Hepatocyte (in vitro differentiated cells): Measurements from ENCODE around the gene GPHN. TPM values are rescaled to one million over a fixed set of nuclear protein-coding genes. Genes with fewer than 3 reads are reported as not detected.

Experiments used
- DNase-seq: peaks from one replicate; pipeline ENCODE4 v3.0.0-alpha.2; 2016; ENCODE audit warnings: low spot score
- H2AFZ ChIP-seq: fragments of 200-600 bp; sonication (generic); 2 replicates; pipeline ENCODE4 v1.6.0; 2016; ENCODE audit warnings: antibody characterized with exemption, mild to moderate bottlenecking
- H3K27ac ChIP-seq: fragments of 200-600 bp; sonication (generic); 2 replicates; pipeline ENCODE4 v1.5.1; 2016; ENCODE audit warnings: mild to moderate bottlenecking
- H3K27me3 ChIP-seq: fragments of 200-600 bp; sonication (generic); 2 replicates; pipeline ENCODE4 v1.6.1; 2016
- H3K36me3 ChIP-seq: fragments of 200-600 bp; sonication (generic); replicated peaks from 2 replicates; pipeline ENCODE4 v1.5.1; 2016; ENCODE audit warnings: low read depth; ENCODE audit not compliant: insufficient read depth
- H3K4me1 ChIP-seq: fragments of 200-600 bp; sonication (generic); 2 replicates; pipeline ENCODE4 v1.5.1; 2016; ENCODE audit warnings: mild to moderate bottlenecking, moderate library complexity; ENCODE audit not compliant: insufficient read depth
- H3K4me2 ChIP-seq: fragments of 200-600 bp; sonication (generic); 2 replicates; pipeline ENCODE4 v1.6.0; 2016
- H3K4me3 ChIP-seq: fragments of 200-600 bp; sonication (generic); 2 replicates; pipeline ENCODE4 v1.5.1; 2016; ENCODE audit warnings: mild to moderate bottlenecking
- H3K79me2 ChIP-seq: fragments of 200-600 bp; sonication (generic); 2 replicates; pipeline ENCODE4 v1.6.0; 2017; ENCODE audit warnings: mild to moderate bottlenecking
- H3K9me2 ChIP-seq: fragments of 200-600 bp; sonication (generic); replicated peaks from 2 replicates; pipeline ENCODE4 v1.6.0; 2017; ENCODE audit warnings: mild to moderate bottlenecking; ENCODE audit not compliant: insufficient read depth
- H3K9me3 ChIP-seq: fragments of 200-600 bp; sonication (generic); 2 replicates; pipeline ENCODE4 v1.5.1; 2016; ENCODE audit warnings: low read depth, mild to moderate bottlenecking
- H4K20me1 ChIP-seq: fragments of 200-600 bp; sonication (generic); 2 replicates; pipeline ENCODE4 v1.6.0; 2016; ENCODE audit warnings: mild to moderate bottlenecking; ENCODE audit not compliant: insufficient read depth, poor library complexity, severe bottlenecking
- EZH2 ChIP-seq: fragments of 200-600 bp; sonication (generic); IDR thresholded peaks from 2 replicates; pipeline ENCODE4 v1.6.1; 2016; ENCODE audit warnings: antibody characterized with exemption, mild to moderate bottlenecking, borderline replicate concordance
- EZH2phosphoT487 ChIP-seq: fragments of 200-600 bp; sonication (generic); IDR thresholded peaks from one replicate; pipeline ENCODE4 v1.6.1; 2018; ENCODE audit warnings: antibody characterized with exemption, mild to moderate bottlenecking, low read depth, moderate library complexity; ENCODE audit not compliant: unreplicated experiment, severe bottlenecking
- WGBS: methylation state at CpG from one replicate; pipeline ENCODE4 v1.1.6; 2016; ENCODE audit warnings: low lambda C conversion rate; ENCODE audit errors: missing lambda C conversion rate; 5-methylcytosine and 5-hydroxymethylcytosine counted together
- polyA plus RNA-seq: library from polyadenylated mRNA; unstranded; fragments of >200 nt; fragmentation: Nextera tagmentation; extraction: Ambion mirVana; gene quantifications from 2 replicates; pipeline ENCODE4 v1.2.1, GENCODE V29; 2016
- total RNA-seq: library from RNA; depleted of rRNA; stranded (reverse); fragments of >200 nt; gene quantifications from 2 replicates; pipeline ENCODE4 v1.2.3, GENCODE V29; 2014
- TF ChIP-seq, protein P1 (sequence below): fragments of 200-600 bp; sonication (generic); IDR thresholded peaks from 2 replicates; pipeline ENCODE4 v1.5.1; 2016; ENCODE audit warnings: antibody characterized with exemption, mild to moderate bottlenecking; ENCODE audit not compliant: poor library complexity

Gene GPHN
- total and polyA plus RNA-seq, 2 experiments from 2014 or later, result 9.3 to 10.7 TPM

DNA sequence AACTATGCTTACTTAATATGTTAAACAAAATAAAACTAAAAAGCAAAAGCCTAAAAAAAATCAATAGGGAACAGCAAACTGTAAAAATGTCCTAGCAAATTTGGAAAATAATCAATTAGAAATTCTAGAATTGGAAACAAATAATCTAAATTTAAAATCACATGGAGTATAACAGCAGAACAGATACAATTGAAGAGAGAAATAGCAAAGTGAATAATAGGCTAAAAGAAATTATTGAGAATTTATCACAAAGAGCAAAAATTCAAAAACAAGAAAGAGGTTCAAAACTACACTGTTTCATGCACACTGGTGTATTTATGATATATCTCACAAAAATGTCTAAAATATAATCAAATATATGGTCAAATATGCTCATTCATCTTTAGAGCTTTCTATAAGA is 231.9 kb downstream of the GPHN start:
- H3K4me2 ChIP-seq, result no peak overlapping the region
- H3K27me3 ChIP-seq, result no peaks in the 10 kb centered on the region
- H3K4me1 ChIP-seq, result no peaks in the 10 kb centered on the region
- H3K27ac ChIP-seq, result no peak overlapping the region
- no peaks in the 10 kb centered on the region for H4K20me1 ChIP-seq
- H2AFZ ChIP-seq, result no peak overlapping the region
- H3K9me3 ChIP-seq, result peaks cover 6% of the 10 kb centered on the region
- H3K79me2 ChIP-seq, result no peaks in the 10 kb centered on the region
- no peak for TF ChIP-seq EZH2
- no peaks in the 10 kb centered on the region for H3K9me2 ChIP-seq
- no peak overlapping the region for H3K4me3 ChIP-seq
- no peaks in the 10 kb centered on the region for H3K36me3 ChIP-seq
- DNase-seq, result no peak

DNA sequence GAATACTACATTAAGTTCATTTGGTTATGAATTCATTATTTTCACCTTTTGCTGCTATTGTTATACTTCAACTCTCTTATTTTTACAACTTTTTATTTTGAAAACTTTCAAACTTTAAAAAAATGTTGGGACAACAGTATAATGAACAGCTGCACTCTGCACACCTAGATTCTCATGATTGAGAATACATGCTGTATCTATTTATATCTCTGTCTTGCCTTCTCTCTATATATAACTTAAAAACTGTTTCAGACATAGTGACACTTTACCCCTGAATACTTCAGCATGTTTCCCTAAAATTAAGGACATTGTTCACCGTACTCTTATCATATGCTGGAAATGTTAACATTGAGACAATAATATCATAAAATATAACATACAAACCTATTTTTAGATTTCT is 237.1 kb downstream of the GPHN start:
- TF ChIP-seq EZH2phosphoT487, result no peak
- TF ChIP-seq, protein P1, sequence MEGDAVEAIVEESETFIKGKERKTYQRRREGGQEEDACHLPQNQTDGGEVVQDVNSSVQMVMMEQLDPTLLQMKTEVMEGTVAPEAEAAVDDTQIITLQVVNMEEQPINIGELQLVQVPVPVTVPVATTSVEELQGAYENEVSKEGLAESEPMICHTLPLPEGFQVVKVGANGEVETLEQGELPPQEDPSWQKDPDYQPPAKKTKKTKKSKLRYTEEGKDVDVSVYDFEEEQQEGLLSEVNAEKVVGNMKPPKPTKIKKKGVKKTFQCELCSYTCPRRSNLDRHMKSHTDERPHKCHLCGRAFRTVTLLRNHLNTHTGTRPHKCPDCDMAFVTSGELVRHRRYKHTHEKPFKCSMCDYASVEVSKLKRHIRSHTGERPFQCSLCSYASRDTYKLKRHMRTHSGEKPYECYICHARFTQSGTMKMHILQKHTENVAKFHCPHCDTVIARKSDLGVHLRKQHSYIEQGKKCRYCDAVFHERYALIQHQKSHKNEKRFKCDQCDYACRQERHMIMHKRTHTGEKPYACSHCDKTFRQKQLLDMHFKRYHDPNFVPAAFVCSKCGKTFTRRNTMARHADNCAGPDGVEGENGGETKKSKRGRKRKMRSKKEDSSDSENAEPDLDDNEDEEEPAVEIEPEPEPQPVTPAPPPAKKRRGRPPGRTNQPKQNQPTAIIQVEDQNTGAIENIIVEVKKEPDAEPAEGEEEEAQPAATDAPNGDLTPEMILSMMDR, result no peak
- no peak for TF ChIP-seq EZH2
- H3K4me1 ChIP-seq, result no peaks in the 10 kb centered on the region
- no peak overlapping the region for H3K4me2 ChIP-seq

DNA sequence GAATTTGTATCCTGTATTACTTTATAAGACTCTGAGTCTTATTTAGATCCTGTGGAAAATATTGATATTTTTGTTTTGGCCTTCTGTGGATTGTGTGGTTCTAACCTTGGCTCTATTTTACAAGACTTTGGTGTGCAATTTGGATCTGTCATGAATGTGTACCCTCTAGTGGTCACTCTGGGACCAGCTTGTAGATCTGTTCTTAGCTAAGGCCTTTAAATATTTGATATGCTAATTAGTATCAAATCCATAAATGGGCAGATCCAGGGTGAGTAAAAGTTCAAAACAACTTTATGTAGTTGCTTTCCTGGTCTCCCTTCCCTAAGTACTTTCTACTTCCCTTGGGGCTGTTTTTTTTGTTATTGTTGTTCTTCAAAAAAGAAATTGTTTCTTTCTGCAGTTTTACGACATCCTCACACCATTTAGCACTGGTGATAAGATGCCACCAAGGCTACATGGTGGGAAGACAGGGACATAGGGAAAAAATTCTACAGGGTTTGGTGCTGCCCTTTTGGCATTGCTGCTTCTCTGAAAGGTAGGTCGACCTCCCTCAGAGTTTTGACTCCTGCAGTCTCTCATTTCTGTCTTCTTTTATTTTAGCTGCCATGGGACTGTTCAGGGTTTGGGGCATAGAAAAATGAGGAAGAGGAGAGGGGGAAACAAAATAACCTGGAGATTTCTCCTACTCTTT is 238.5 kb downstream of the GPHN start:
- no peaks in the 10 kb centered on the region for H3K9me2 ChIP-seq
- WGBS, result 89% methylated on average over 2 of the region's 2 CpGs
- no peak overlapping the region for H3K4me3 ChIP-seq
- TF ChIP-seq, protein P1, result peak; percentile 34
- no peak for TF ChIP-seq EZH2
- no peaks in the 10 kb centered on the region for H4K20me1 ChIP-seq
- peak; percentile 14 for DNase-seq
- H3K79me2 ChIP-seq, result no peaks in the 10 kb centered on the region
- no peaks in the 10 kb centered on the region for H3K4me1 ChIP-seq
- no peak overlapping the region for H3K27ac ChIP-seq
- no peaks in the 10 kb centered on the region for H3K27me3 ChIP-seq
- H3K36me3 ChIP-seq, result no peaks in the 10 kb centered on the region
- H2AFZ ChIP-seq, result no peak overlapping the region
- no peaks in the 10 kb centered on the region for H3K9me3 ChIP-seq
- H3K4me2 ChIP-seq, result no peak overlapping the region

More for the DNA sequence above, 237.1 kb downstream of the GPHN start:
- no peak overlapping the region for H3K4me3 ChIP-seq
- DNase-seq, result no peak
- H3K9me2 ChIP-seq, result no peaks in the 10 kb centered on the region
- no peaks in the 10 kb centered on the region for H3K79me2 ChIP-seq
- H3K9me3 ChIP-seq, result peaks cover under 1% of the 10 kb centered on the region
- H3K36me3 ChIP-seq, result no peaks in the 10 kb centered on the region
- no peaks in the 10 kb centered on the region for H3K27me3 ChIP-seq
- H4K20me1 ChIP-seq, result no peaks in the 10 kb centered on the region
- 97% methylated on average over 1 of the region's 1 CpG for WGBS
- H3K27ac ChIP-seq, result no peak overlapping the region
- no peak overlapping the region for H2AFZ ChIP-seq

DNA sequence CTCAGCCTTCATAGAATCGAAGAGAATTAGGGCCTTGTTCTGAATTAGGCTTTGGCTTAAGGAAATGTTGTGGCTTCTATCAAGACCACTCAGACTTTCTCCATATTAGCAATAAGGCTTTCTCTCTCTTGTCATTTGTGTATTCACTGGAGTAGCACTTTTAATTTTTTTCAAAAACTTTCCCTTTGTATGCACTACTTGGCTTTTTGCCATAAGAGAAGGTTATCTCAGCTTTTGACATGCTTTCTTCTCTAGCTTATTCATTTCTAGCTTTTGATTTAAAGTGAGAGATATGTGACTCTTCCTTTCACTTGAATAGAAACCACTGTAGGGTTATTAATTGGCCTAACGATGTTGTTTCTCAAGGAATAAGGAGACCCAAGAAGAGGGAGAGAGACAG is 244.2 kb downstream of the GPHN start:
- Histone ChIP-seq H2AFZ (no peak overlapping the region), H3K9me2 (no peaks in the 10 kb centered on the region), H3K27ac (no peak overlapping the region), H3K4me1 (no peaks in the 10 kb centered on the region), H3K36me3 (no peaks in the 10 kb centered on the region), H3K27me3 (no peaks in the 10 kb centered on the region), H3K4me3 (no peak overlapping the region), H3K79me2 (no peaks in the 10 kb centered on the region), H3K9me3 (no peaks in the 10 kb centered on the region), H3K4me2 (no peak overlapping the region), H4K20me1 (no peaks in the 10 kb centered on the region)
- no peak for TF ChIP-seq EZH2phosphoT487
- TF ChIP-seq, protein P1, result no peak
- TF ChIP-seq EZH2, result no peak
- no peak for DNase-seq
- 85% methylated on average over 2 of the region's 2 CpGs for WGBS
